ENCODE measurements around the gene PPIL6. TPM values are rescaled to one million over a fixed set of nuclear protein-coding genes. Genes with fewer than 3 reads are reported as not detected.

The PPIL6 gene
- total RNA-seq, 1 experiment from 2014 or later: 2.6 TPM

DNA sequence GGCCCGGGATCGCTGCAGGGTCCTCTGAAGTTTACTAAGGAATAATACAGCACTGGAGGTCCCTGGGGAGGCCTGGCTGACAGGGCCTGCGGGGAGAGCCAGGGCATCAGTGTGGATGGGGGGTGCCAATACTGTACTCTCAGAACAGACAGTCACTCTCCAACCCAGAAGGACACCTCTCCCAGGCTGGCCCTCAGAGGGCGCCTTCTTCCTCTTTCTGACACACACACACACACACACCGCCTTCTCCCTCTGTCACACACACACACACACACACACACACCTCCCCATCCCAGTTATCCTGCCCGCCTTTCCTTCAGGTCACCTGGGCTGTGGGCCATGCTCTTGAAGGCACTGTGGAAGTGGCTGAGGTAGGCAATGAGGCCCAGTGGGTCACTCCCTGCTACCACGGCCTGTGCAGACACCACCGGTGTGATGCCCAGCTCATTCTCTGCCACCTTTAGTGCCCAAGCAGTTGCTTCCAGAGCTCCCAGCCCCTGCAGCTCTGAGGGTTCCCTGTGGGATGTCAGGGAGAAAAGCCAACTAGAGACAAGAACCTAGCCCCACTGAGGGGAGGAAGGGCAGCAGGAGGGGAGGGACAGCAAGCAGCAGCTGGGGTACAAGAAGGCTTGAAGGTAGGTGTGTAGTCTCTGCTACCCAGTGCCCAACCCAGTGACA, 7.6 kb upstream of the PPIL6 start:
- peaks cover 21% of the 10 kb centered on the region for H3K36me3 Mint-ChIP-seq (ENCODE audit: insufficient read depth, unreplicated experiment)
- no peak overlapping the region for H3K4me3 Mint-ChIP-seq (ENCODE audit: low read depth, unreplicated experiment)
- H3K4me1 Mint-ChIP-seq (ENCODE audit: low read depth, unreplicated experiment): no peaks in the 10 kb centered on the region
- DNase-seq: no peak
- CTCF ChIA-PET: no interaction called here
- H3K9me3 Mint-ChIP-seq (ENCODE audit: low read depth, unreplicated experiment): no peaks in the 10 kb centered on the region
- no peaks in the 10 kb centered on the region for H3K27me3 Mint-ChIP-seq (ENCODE audit: unreplicated experiment)
- BruUV-seq (replicated peaks): no TSS peak
- intact Hi-C loops (cut with micrococcal nuclease; ENCODE audit: unreplicated experiment): no loop called here
- TF ChIP-seq, protein P1, sequence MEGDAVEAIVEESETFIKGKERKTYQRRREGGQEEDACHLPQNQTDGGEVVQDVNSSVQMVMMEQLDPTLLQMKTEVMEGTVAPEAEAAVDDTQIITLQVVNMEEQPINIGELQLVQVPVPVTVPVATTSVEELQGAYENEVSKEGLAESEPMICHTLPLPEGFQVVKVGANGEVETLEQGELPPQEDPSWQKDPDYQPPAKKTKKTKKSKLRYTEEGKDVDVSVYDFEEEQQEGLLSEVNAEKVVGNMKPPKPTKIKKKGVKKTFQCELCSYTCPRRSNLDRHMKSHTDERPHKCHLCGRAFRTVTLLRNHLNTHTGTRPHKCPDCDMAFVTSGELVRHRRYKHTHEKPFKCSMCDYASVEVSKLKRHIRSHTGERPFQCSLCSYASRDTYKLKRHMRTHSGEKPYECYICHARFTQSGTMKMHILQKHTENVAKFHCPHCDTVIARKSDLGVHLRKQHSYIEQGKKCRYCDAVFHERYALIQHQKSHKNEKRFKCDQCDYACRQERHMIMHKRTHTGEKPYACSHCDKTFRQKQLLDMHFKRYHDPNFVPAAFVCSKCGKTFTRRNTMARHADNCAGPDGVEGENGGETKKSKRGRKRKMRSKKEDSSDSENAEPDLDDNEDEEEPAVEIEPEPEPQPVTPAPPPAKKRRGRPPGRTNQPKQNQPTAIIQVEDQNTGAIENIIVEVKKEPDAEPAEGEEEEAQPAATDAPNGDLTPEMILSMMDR (IDR thresholded peaks at IDR 0.05; ENCODE audit: unreplicated experiment): no peak
- H3K27ac Mint-ChIP-seq (ENCODE audit: unreplicated experiment): peak overlapping the region; percentile 69

DNA sequence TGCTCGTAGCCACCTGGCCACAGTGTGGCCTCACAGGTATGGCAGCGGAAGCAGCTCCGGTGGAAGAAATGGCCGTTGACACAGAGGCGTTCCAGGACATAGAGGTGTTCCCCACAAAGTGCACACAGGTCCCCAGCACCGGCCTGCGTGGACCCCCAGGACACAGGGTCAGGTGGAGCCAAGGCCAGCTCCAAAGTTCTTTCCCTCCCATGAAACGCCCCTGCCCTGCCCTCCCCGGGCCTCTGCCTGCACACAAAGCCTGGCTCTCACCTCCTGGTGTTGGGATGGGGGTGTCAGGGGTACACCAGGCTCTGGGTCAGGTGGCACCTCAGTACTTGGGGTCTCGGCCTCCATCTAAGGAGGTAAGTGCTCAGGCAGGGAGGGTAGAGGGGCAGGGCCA, 6.7 kb upstream of the PPIL6 start:
- Mint-ChIP-seq H3K9me3 (ENCODE audit: low read depth, unreplicated experiment) (no peaks in the 10 kb centered on the region), H3K4me3 (ENCODE audit: low read depth, unreplicated experiment) (no peak overlapping the region), H3K27ac (ENCODE audit: unreplicated experiment) (no peak overlapping the region), H3K27me3 (ENCODE audit: unreplicated experiment) (no peaks in the 10 kb centered on the region), H3K36me3 (ENCODE audit: insufficient read depth, unreplicated experiment) (peaks cover 27% of the 10 kb centered on the region), H3K4me1 (ENCODE audit: low read depth, unreplicated experiment) (no peaks in the 10 kb centered on the region)
- intact Hi-C loops (cut with micrococcal nuclease; ENCODE audit: unreplicated experiment): no loop called here
- no peak for DNase-seq
- TF ChIP-seq, protein P1 (IDR thresholded peaks at IDR 0.05; ENCODE audit: unreplicated experiment): no peak
- CTCF ChIA-PET: no interaction called here
- BruUV-seq (replicated peaks): no TSS peak

DNA sequence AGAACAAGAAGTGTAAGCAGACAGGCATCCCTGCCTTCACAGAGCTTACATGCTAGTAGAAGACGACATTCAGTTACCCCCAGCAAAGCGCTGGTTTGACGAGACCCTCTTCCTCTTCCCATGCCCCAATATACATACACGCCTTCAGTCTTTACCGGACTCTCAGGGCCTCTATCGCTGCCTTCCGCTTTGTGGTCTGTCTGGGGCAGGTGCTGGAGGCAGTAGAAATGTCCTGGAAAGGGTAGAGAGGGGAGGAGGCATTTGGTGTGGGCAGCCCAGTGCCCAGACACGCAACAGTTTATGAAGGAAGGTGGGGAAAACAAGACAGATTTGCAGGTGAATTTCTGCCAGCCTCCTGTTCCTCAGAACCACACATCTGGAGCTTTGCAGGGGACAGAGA, 6.1 kb upstream of the PPIL6 start:
- H3K36me3 Mint-ChIP-seq (ENCODE audit: insufficient read depth, unreplicated experiment): peaks cover 31% of the 10 kb centered on the region
- H3K9me3 Mint-ChIP-seq (ENCODE audit: low read depth, unreplicated experiment): no peaks in the 10 kb centered on the region
- no peak overlapping the region for H3K27ac Mint-ChIP-seq (ENCODE audit: unreplicated experiment)
- no peak for DNase-seq
- no peaks in the 10 kb centered on the region for H3K4me1 Mint-ChIP-seq (ENCODE audit: low read depth, unreplicated experiment)
- no TSS peak for BruUV-seq (replicated peaks)
- TF ChIP-seq, protein P1 (IDR thresholded peaks at IDR 0.05; ENCODE audit: unreplicated experiment): no peak
- no peak overlapping the region for H3K4me3 Mint-ChIP-seq (ENCODE audit: low read depth, unreplicated experiment)
- intact Hi-C loops (cut with micrococcal nuclease; ENCODE audit: unreplicated experiment): no loop called here
- CTCF ChIA-PET: interaction anchor here (0.7 kb wide), 1 partner anchor 962 kb away, joined by 8 read pairs; no protein-coding TSS in a partner anchor
- H3K27me3 Mint-ChIP-seq (ENCODE audit: unreplicated experiment): no peaks in the 10 kb centered on the region

- TF ChIP-seq, protein P1 (IDR thresholded peaks at IDR 0.05; ENCODE audit: unreplicated experiment): no peak
- peaks cover 36% of the 10 kb centered on the region for H3K36me3 Mint-ChIP-seq (ENCODE audit: insufficient read depth, unreplicated experiment)
- CTCF ChIA-PET: interaction anchor here (0.7 kb wide), 1 partner anchor 963 kb away, joined by 8 read pairs; no protein-coding TSS in a partner anchor
- no peak overlapping the region for H3K4me3 Mint-ChIP-seq (ENCODE audit: low read depth, unreplicated experiment)
- H3K9me3 Mint-ChIP-seq (ENCODE audit: low read depth, unreplicated experiment): no peaks in the 10 kb centered on the region
- intact Hi-C loops (cut with micrococcal nuclease; ENCODE audit: unreplicated experiment): no loop called here
- H3K27me3 Mint-ChIP-seq (ENCODE audit: unreplicated experiment): no peaks in the 10 kb centered on the region
- no peak overlapping the region for H3K27ac Mint-ChIP-seq (ENCODE audit: unreplicated experiment)
- no TSS peak for BruUV-seq (replicated peaks)
- H3K4me1 Mint-ChIP-seq (ENCODE audit: low read depth, unreplicated experiment): no peaks in the 10 kb centered on the region
- DNase-seq: no peak
Measured at GRCh38 chr6:109446072-109446471, 5.6 kb upstream of the PPIL6 start.

Measured in Calu3 (cell line).